GM19463 (cell line): ENCODE data around the gene SCGB1D2.
"Not testable (repeated sequence)": the region's sequence is repeated elsewhere in the genome, so short reads cannot be mapped to it uniquely, and the experiment has no call there.

ENCODE experiments used
- ATAC-seq: cut with Tn5 transposase; IDR thresholded peaks from one replicate; pipeline ENCODE4 v1.9.1; 2021; ENCODE audit warnings: mild to moderate bottlenecking, moderate library complexity; ENCODE audit not compliant: unreplicated experiment

SCGB1D2 gene, protein sequence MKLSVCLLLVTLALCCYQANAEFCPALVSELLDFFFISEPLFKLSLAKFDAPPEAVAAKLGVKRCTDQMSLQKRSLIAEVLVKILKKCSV

GRCh38 chr11:62242021-62242420 is at the start of gene SCGB1D2:
TSS of gene SCGB1D2 (plus strand) at chr11:62242239. CDS start at chr11:62242308, 69 bp downstream.
- no peak for ATAC-seq

GRCh38 chr11:62193952-62194351 is 48.1 kb upstream of the SCGB1D2 start:
- ATAC-seq = no peak

- not testable (repeated sequence) for ATAC-seq
Observed at GRCh38 chr11:62195010-62195409, 47.0 kb upstream of the SCGB1D2 start.

GRCh38 chr11:62195945-62196344 is 46.1 kb upstream of the SCGB1D2 start:
- no peak for ATAC-seq

- not testable (repeated sequence) for ATAC-seq
Observed at GRCh38 chr11:62197400-62197799, 44.6 kb upstream of the SCGB1D2 start.

DNA sequence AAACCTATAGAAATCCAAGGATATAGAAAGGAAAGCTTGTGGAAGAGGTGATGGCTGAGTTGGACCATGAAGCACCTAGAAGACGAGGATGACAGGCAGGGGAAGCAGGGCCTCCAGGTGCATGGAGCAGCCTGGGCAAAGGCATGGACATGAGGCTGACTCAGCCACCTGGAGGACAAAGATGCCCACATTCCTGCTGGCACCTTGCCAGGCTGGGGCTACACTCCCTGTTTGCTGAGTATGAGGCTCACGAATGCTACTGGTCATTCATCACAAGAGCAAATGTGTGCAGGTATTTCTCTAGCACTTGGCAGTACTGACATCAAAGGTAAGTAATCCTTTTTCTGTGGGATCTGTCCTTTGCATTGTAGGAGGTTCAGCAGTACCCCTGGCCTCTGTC is 40.7 kb upstream of the SCGB1D2 start:
- no peak for ATAC-seq

- no peak for ATAC-seq
Observed at GRCh38 chr11:62202910-62203309, 39.1 kb upstream of the SCGB1D2 start.

GRCh38 chr11:62204430-62204829 is 37.6 kb upstream of the SCGB1D2 start:
- no peak for ATAC-seq

DNA sequence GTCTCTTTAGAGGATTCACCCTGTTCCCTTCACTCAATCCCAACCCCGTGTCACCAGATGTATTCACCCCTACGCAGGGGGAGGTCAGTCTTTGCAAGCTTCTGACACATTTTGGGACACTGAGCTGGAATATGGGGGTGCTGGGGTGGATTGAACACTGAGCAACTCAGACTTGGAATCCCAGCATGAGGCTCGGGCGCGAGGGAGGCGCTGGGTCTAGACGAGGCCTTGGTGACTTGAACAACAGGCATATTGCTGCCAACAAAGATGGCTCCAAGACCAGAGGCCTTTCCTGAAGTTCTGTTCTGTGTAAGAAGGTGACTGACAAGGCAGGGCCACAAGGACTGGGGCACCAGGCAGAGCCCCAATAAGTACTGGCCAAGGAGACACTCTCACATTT is 36.6 kb upstream of the SCGB1D2 start:
- ATAC-seq = no peak

- ATAC-seq = not testable (repeated sequence)
Observed at GRCh38 chr11:62206276-62207066, 35.6 kb upstream of the SCGB1D2 start.

DNA sequence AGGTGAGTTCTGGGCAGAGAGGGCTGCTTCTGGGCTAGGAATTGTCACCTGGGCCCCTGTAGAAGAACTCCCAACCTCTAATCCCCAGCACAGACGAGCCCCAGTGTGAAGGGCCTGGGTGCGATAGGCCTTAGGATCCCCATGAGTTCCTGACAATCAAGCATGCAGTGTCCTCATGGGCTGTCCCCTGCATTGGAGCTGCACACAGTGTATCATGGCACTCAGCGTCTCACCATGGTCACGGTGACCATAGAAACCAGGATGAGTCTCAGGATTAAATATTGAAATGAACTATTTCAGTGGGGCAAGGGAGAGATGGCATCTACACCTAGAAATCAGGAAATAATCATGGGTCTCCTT is 33.3 kb upstream of the SCGB1D2 start:
- ATAC-seq = no peak

GRCh38 chr11:62217191-62217748 is 24.8 kb upstream of the SCGB1D2 start:
- no peak for ATAC-seq

DNA sequence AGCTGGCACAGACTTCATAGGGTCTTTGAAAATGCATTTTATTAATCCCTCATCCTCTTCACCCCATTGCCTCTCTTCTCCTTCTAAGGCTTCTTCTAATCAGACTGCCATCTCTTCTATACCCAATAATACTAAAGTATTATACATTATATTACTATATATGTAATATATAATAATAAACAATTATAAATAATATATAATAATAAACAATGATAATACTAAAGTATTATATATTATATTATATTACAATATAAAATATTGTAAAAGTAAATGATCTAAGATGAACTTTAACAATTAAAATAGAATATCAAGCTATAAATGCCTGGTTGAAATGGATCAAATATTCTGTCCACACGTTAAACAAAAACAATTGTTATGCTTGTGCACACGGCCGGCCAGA is 20.5 kb upstream of the SCGB1D2 start:
- no peak for ATAC-seq

DNA sequence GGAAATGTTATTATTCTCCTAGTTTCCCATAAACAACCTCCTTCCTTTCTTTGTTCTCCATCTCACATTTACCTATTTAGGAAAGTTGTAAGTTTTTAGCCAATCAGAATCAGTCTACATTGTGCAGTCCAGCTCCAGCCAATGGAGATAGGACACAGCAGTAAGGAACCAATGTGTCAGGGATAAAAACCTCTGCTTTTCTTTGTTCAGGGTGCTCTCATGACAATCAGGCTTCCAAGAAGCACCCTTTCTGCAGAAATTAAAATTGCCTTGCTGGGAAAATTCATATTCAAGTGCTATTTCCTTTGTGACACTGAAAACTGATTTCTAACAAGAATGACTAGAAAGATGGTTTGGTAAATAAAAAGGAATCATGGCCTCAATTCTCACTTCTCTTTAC is 18.9 kb upstream of the SCGB1D2 start:
- no peak for ATAC-seq

GRCh38 chr11:62233730-62234129 is 8.3 kb upstream of the SCGB1D2 start:
- ATAC-seq = no peak

GRCh38 chr11:62236187-62236586 is 5.9 kb upstream of the SCGB1D2 start:
- ATAC-seq = no peak

DNA sequence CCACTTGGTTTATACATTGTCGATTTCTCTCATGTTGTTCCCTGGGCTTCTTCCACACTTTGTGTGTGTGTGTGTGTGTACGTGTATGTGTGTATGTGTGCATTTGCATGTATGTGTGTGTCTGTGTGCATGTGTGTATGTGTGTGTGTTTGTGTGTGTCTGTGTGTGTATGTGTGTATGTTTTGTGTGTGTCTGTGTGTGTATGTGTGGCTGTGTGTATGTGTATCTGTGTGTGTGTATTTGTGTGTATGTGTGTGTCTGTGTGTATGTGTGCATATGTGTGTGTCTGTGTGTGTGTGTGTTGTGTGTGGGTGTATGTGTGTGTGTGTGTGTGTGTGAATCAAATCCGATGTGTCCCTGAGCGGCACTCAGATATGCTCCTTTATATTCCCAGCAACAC is 4.5 kb upstream of the SCGB1D2 start:
- no peak for ATAC-seq

GRCh38 chr11:62238151-62238550 is 3.9 kb upstream of the SCGB1D2 start:
- ATAC-seq = no peak

- ATAC-seq = no peak
Observed at GRCh38 chr11:62241095-62241494, 944 bp upstream of the SCGB1D2 start.

- ATAC-seq = no peak
Observed at GRCh38 chr11:62245271-62245753, 3.3 kb downstream of the SCGB1D2 start.

DNA sequence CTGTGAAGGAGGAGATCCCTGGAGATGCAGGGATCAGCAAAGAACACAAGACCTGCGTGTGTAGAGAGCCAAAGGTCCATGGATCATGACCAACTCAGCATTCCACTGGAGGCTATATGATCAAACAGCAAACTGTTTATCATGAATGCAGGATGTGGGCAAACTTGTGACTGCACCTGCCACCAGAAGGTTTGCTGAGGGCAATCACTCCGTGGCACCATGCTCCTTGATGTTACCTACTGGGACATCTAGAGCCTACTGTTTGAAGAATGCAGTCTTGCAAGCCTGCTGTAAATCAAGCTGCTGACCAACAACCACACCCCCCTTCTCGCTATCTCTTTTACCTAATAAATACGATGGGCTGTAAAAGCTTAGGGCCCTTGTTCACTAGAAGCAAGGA is 9.7 kb downstream of the SCGB1D2 start:
- ATAC-seq = no peak

DNA sequence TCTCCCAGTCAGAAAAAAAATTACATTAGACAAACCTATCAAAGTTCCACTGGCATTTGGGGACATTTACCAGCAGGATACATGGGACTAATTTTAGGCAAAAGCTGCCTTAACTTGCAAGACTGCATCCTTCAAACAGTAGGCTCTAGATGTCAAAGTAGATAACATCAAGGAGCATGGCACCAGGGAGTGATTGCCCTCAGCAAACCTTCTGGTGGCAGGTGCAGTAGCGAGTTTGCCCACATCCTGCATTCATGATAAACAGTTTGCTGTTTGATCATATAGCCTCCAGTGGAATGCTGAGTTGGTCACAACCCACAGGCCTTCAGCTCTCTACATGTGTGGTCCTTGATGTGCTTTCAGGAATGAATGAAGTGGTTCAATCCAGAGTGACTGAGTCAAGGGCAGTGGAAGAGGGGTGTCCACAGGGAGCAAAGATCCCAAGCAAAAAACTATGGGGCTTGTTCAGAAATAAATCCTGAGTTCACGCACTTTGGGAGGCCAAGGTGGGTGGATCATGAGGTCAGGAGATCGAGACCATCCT is 12.0 kb downstream of the SCGB1D2 start:
- ATAC-seq = no peak
